ENCODE measurements around the gene TOMM40. TPM values are rescaled to one million over a fixed set of nuclear protein-coding genes. Genes with fewer than 3 reads are reported as not detected.
"Not testable (repeated sequence)": the region's sequence is repeated elsewhere in the genome, so short reads cannot be mapped to it uniquely, and the experiment has no call there.

TOMM40 gene
- total RNA-seq, 1 experiment from 2014 or later, result 263 TPM

- DNase-seq (ENCODE audit: low read depth); in situ Hi-C loops (cut with HindIII; ENCODE audit: low pct_unique_long_range_greater_than_20kb, low sequenced_read_pairs): not testable (repeated sequence)
Measured at GRCh38 chr19:44911896-44912295, 20.8 kb downstream of the TOMM40 start.

- in situ Hi-C loops (cut with HindIII; ENCODE audit: low pct_unique_long_range_greater_than_20kb, low sequenced_read_pairs), result no loop called here
- no peak for DNase-seq (ENCODE audit: low read depth)
Measured at GRCh38 chr19:44912854-44913253, 21.8 kb downstream of the TOMM40 start.

GRCh38 chr19:44913512-44914432, 22.7 kb downstream of the TOMM40 start:
- in situ Hi-C loops (cut with HindIII; ENCODE audit: low pct_unique_long_range_greater_than_20kb, low sequenced_read_pairs), result not testable (repeated sequence)

GRCh38 chr19:44914433-44915206, 23.6 kb downstream of the TOMM40 start, which contains the start of gene APOC1:
APOC1 (plus strand) TSS chr19:44914608; CDS start chr19:44914892, 284 bp downstream.
- in situ Hi-C loops (cut with HindIII; ENCODE audit: low pct_unique_long_range_greater_than_20kb, low sequenced_read_pairs), result not testable (repeated sequence)
- DNase-seq (ENCODE audit: low read depth), result peak; percentile 95

More at GRCh38 chr19:44913512-44914432, 22.7 kb downstream of the TOMM40 start:
- not testable (repeated sequence) for DNase-seq (ENCODE audit: low read depth)

- DNase-seq (ENCODE audit: low read depth), result no peak
- in situ Hi-C loops (cut with HindIII; ENCODE audit: low pct_unique_long_range_greater_than_20kb, low sequenced_read_pairs), result no loop called here
Measured at GRCh38 chr19:44924243-44924725, 33.2 kb downstream of the TOMM40 start.

- DNase-seq (ENCODE audit: low read depth), result no peak
Measured at GRCh38 chr19:44925114-44925891, 34.2 kb downstream of the TOMM40 start.

GRCh38 chr19:44926245-44927077, 35.4 kb downstream of the TOMM40 start:
- DNase-seq (ENCODE audit: low read depth); in situ Hi-C loops (cut with HindIII; ENCODE audit: low pct_unique_long_range_greater_than_20kb, low sequenced_read_pairs): not testable (repeated sequence)

More at GRCh38 chr19:44925114-44925891, 34.2 kb downstream of the TOMM40 start:
- in situ Hi-C loops (cut with HindIII; ENCODE audit: low pct_unique_long_range_greater_than_20kb, low sequenced_read_pairs), result no loop called here

GRCh38 chr19:44927746-44928145, 36.7 kb downstream of the TOMM40 start:
- no peak for DNase-seq (ENCODE audit: low read depth)
- in situ Hi-C loops (cut with HindIII; ENCODE audit: low pct_unique_long_range_greater_than_20kb, low sequenced_read_pairs), result no loop called here

GRCh38 chr19:44930088-44930487, 39.0 kb downstream of the TOMM40 start:
- DNase-seq (ENCODE audit: low read depth), result no peak
- in situ Hi-C loops (cut with HindIII; ENCODE audit: low pct_unique_long_range_greater_than_20kb, low sequenced_read_pairs), result no loop called here

GRCh38 chr19:44931541-44931940, 40.5 kb downstream of the TOMM40 start:
- in situ Hi-C loops (cut with HindIII; ENCODE audit: low pct_unique_long_range_greater_than_20kb, low sequenced_read_pairs), result no loop called here
- DNase-seq (ENCODE audit: low read depth), result no peak

GRCh38 chr19:44939668-44940067, 48.6 kb downstream of the TOMM40 start:
- in situ Hi-C loops (cut with HindIII; ENCODE audit: low pct_unique_long_range_greater_than_20kb, low sequenced_read_pairs), result no loop called here
- DNase-seq (ENCODE audit: low read depth), result no peak

- DNase-seq (ENCODE audit: low read depth), result no peak
- in situ Hi-C loops (cut with HindIII; ENCODE audit: low pct_unique_long_range_greater_than_20kb, low sequenced_read_pairs), result no loop called here
Measured at GRCh38 chr19:44942067-44942571, 51.1 kb downstream of the TOMM40 start, which contains the start of gene APOC4. APOC4 (plus strand) TSS chr19:44942237; CDS start chr19:44942278, 41 bp downstream.

- no peak for DNase-seq (ENCODE audit: low read depth)
- in situ Hi-C loops (cut with HindIII; ENCODE audit: low pct_unique_long_range_greater_than_20kb, low sequenced_read_pairs), result no loop called here
Measured at GRCh38 chr19:44943801-44944249, 52.8 kb downstream of the TOMM40 start.

- in situ Hi-C loops (cut with HindIII; ENCODE audit: low pct_unique_long_range_greater_than_20kb, low sequenced_read_pairs), result no loop called here
- no peak for DNase-seq (ENCODE audit: low read depth)
Measured at GRCh38 chr19:44947041-44947581, 56.1 kb downstream of the TOMM40 start.

- DNase-seq (ENCODE audit: low read depth), result no peak
- in situ Hi-C loops (cut with HindIII; ENCODE audit: low pct_unique_long_range_greater_than_20kb, low sequenced_read_pairs), result no loop called here
Measured at GRCh38 chr19:44948237-44948636, 57.2 kb downstream of the TOMM40 start.

GRCh38 chr19:44948763-44949374, 57.8 kb downstream of the TOMM40 start:
- no peak for DNase-seq (ENCODE audit: low read depth)
- in situ Hi-C loops (cut with HindIII; ENCODE audit: low pct_unique_long_range_greater_than_20kb, low sequenced_read_pairs), result no loop called here
